GM12864 (cell line): Measurements from ENCODE around the gene CASKIN2.
"Not testable (repeated sequence)": the region's sequence is repeated elsewhere in the genome, so short reads cannot be mapped to it uniquely, and the experiment has no call there.

Experiments
- DNase-seq: peaks from one replicate; pipeline ENCODE4 v3.0.0-alpha.2; 2011; ENCODE audit warnings: low read depth
- H3K4me3 ChIP-seq: 2 replicates; pipeline ENCODE4 v1.5.1; 2011; ENCODE audit warnings: mild to moderate bottlenecking, low read depth, low read length, control low read depth
- CTCF ChIP-seq: IDR thresholded peaks from 2 replicates; pipeline ENCODE4 v1.5.1; 2011; ENCODE audit warnings: low read depth, mild to moderate bottlenecking, moderate library complexity, low read length, control low read depth, inconsistent platforms; ENCODE audit errors: missing control alignments

CASKIN2 gene

GRCh38 chr17:75524970-75525805, 9.9 kb upstream of the CASKIN2 start, which contains the start of gene LLGL2:
Gene LLGL2 (plus strand): TSS chr17:75525697. CDS start chr17:75543427, 17,730 bp downstream.
- TF ChIP-seq CTCF = peak; percentile 35
- no peak for DNase-seq
- peak within 1 kb of the TSS; percentile 59 for H3K4me3 ChIP-seq

DNA sequence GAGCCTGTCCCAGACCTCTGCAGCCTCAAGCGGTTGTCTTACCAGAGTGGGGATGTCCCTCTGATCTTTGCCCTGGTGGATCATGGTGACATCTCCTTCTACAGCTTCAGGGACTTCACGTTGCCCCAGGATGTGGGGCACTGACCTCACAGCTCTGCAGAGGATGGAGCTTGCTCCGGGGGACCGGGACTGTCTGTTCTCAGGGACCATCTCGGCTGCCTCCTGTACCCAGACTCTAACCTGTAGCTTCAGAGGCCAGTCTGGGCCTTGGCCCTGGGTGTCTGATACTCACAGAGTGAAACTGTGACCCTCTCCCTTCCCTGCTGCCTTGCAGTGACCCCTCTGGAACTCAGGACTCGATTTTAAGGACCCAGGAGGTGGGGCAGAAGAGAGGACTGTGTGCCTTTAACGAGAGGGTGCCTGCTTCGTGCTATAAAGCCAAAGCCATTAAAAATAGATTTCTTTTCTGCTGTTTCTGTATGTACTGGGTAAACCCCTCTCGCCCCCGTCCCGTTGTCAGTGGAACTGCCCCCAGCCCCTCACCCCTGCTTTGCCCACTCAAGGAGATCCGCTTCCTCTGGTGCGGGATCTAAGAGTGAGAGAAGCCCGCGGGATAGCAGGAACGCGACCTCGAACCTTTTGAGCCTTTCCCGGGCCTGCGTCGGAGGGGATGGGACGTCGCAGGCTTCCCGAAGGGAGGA, 9.1 kb upstream of the CASKIN2 start:
- DNase-seq = no peak
- peak overlapping the region; percentile 50 for H3K4me3 ChIP-seq
- no peak for TF ChIP-seq CTCF

- H3K4me3 ChIP-seq = no peak overlapping the region
- TF ChIP-seq CTCF = no peak
- no peak for DNase-seq
These were observed 8.3 kb upstream of the CASKIN2 start for GRCh38 chr17:75523647-75524046.

DNA sequence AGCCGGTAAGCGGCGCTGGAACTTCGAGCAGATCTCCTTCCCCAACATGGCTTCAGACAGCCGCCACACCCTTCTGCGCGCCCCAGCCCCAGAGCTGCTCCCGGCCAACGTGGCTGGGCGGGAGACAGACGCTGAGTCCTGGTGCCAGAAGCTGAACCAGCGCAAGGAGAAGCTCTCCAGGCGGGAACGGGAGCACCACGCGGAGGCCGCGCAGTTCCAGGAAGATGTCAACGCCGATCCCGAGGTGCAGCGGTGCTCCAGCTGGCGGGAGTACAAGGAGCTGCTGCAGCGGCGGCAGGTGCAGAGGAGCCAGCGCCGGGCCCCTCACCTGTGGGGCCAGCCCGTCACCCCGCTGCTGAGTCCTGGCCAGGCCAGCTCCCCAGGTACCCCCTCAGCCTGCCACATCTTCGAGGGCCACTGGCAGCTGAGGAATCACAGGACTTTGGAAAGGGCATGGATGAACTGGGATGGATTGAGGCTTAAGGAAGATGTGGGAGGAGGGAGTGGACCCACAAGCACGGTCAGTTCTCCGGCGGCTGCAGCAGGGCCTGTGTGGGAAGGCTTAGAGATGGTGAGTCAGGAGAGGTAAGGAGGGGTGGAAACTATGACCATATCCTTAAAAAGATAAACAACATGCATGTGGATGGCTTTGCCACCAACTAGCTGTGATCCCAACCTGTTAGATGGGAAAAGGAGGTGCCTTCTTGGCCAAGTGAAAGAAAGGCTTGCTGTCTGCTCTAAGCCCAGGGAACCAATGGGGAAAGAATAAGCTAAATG, 6.8 kb upstream of the CASKIN2 start:
- TF ChIP-seq CTCF = no peak
- DNase-seq = no peak
- no peak overlapping the region for H3K4me3 ChIP-seq

DNA sequence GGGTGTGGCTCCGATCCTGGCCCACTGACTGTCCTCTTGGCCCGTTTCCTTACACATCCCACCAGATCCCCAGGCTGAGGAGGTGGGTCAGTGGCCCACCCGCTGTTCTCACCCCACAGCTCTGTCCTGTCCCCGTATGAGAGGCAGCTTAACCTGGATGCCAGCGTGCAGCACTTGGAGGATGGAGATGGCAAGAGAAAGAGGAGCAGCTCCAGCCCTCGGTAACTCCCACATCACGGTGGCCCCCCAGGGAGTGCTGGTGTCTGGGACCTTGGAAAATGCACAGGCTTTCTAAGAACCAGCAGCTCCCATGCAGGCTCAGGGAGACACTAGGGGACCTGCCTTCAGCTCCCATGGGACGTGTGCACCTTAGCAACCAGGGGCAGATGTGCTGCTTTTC, 6.0 kb upstream of the CASKIN2 start:
- DNase-seq = no peak
- TF ChIP-seq CTCF = no peak
- no peak overlapping the region for H3K4me3 ChIP-seq

DNA sequence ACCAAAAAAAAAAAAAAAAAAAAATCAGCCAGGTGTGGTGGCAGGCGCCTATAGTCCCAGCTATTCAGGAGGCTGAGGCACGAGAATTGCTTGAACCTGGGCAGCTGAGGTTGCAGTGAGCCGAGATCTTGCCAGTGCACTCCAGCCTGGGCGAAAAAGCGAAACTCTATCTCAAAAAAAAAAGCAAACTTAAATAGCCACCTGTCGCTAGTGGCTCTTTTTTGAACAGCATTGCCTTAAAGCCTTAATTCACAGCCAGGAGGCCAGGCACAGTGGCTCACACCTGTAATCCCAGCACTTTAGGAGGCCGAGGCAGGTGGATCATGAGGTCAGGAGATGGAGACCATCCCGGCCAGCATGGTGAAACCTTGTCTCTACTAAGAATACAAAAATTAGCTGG, 5.1 kb upstream of the CASKIN2 start:
- not testable (repeated sequence) for H3K4me3 ChIP-seq, DNase-seq

- DNase-seq = no peak
- no peak overlapping the region for H3K4me3 ChIP-seq
These were observed 3.7 kb upstream of the CASKIN2 start for GRCh38 chr17:75518983-75519537.

More at GRCh38 chr17:75518983-75519537, 3.7 kb upstream of the CASKIN2 start:
- TF ChIP-seq CTCF = no peak
